ENCODE results near the gene IRF8. TPM values are rescaled to one million over a fixed set of nuclear protein-coding genes. Genes with fewer than 3 reads are reported as not detected.

The IRF8 gene
- total RNA-seq, 1 donor from 2014 or later, result 0.59 TPM

DNA sequence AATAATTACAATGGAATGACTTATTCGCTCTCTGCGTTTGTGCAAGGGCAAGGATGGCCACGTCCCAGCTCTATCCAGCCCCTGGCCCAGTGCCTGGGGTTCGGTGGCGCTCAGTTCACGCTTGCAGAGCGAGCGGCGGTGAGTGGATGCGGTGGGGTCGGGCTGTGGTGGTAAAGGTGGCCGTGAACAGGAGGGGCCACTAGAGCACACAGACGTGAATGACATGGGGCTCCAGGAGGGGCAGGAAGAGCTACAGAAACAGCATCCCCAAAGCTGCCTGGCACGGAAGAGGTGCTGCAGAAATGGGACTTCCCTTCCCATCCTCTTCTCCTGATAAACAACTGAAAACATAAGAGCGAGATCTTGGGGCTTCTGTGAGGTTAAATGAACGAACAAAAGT, 28.4 kb downstream of the IRF8 start:
- no peak overlapping the region for H3K4me2 ChIP-seq (ENCODE audit: low read length)
- H3K36me3 Mint-ChIP-seq (ENCODE audit: low read depth, unreplicated experiment), result no peaks in the 10 kb centered on the region
- H3K79me2 ChIP-seq (ENCODE audit: insufficient read depth, low read length), result no peaks in the 10 kb centered on the region
- FAIRE-seq (no peak), DNase-seq (ENCODE audit: low read depth) (no peak)
- no peak overlapping the region for H3K4me3 ChIP-seq (ENCODE audit: insufficient read depth, low read depth, low read length)
- TF ChIP-seq, protein P1, sequence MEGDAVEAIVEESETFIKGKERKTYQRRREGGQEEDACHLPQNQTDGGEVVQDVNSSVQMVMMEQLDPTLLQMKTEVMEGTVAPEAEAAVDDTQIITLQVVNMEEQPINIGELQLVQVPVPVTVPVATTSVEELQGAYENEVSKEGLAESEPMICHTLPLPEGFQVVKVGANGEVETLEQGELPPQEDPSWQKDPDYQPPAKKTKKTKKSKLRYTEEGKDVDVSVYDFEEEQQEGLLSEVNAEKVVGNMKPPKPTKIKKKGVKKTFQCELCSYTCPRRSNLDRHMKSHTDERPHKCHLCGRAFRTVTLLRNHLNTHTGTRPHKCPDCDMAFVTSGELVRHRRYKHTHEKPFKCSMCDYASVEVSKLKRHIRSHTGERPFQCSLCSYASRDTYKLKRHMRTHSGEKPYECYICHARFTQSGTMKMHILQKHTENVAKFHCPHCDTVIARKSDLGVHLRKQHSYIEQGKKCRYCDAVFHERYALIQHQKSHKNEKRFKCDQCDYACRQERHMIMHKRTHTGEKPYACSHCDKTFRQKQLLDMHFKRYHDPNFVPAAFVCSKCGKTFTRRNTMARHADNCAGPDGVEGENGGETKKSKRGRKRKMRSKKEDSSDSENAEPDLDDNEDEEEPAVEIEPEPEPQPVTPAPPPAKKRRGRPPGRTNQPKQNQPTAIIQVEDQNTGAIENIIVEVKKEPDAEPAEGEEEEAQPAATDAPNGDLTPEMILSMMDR (IDR thresholded peaks at IDR 0.05; ENCODE audit: insufficient read depth, low read depth, low read length), result no peak
- TF ChIP-seq EZH2 (IDR thresholded peaks at IDR 0.05; ENCODE audit: insufficient read depth, low read length), result no peak
- no peaks in the 10 kb centered on the region for H3K36me3 ChIP-seq (ENCODE audit: insufficient read depth, low read length)
- H4K20me1 ChIP-seq (ENCODE audit: insufficient read depth, low read length), result no peaks in the 10 kb centered on the region
- peaks cover 6% of the 10 kb centered on the region for H3K9me3 Mint-ChIP-seq (ENCODE audit: unreplicated experiment)
- peaks cover 26% of the 10 kb centered on the region for H3K27me3 ChIP-seq (ENCODE audit: insufficient read depth, low read length)
- peaks cover 3% of the 10 kb centered on the region for H3K4me1 Mint-ChIP-seq (ENCODE audit: low read depth, unreplicated experiment)
- H3K4me3 Mint-ChIP-seq (ENCODE audit: unreplicated experiment), result no peak overlapping the region
- no peak overlapping the region for H3K9ac ChIP-seq (ENCODE audit: low read length)
- H2AFZ ChIP-seq (ENCODE audit: low read depth, low read length), result no peak overlapping the region
- H3K4me1 ChIP-seq (ENCODE audit: insufficient read depth, low read length), result no peaks in the 10 kb centered on the region
- peaks cover 42% of the 10 kb centered on the region for H3K27me3 Mint-ChIP-seq (ENCODE audit: low read depth, unreplicated experiment)
- H3K27ac ChIP-seq (ENCODE audit: low read depth, low read length), result no peak overlapping the region
- H3K27ac Mint-ChIP-seq (ENCODE audit: unreplicated experiment), result no peak overlapping the region
- H3K9me3 ChIP-seq (ENCODE audit: insufficient read depth, low read depth, low read length), result no peaks in the 10 kb centered on the region

DNA sequence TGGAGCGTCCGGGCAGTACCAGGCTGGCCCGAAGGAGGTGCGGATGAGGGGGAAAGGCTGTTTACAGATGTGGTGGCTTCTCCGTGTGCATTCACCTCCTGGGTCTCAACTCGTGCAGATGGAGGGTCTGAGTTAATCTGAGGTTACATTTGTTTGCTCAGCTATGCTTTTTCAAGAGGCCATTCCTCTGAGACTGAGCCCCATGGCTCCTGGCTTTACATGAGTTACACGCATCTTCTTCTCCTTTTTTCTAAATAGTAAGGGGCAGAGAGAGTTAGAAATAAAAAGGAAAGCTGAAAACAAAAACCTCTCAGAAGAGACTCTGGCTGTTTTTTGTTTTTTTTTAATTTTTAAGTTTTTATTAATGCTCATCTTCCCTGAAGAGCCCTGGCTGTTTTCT, 29.0 kb downstream of the IRF8 start:
- Histone ChIP-seq H3K9me3 (ENCODE audit: insufficient read depth, low read depth, low read length) (no peaks in the 10 kb centered on the region), H3K79me2 (ENCODE audit: insufficient read depth, low read length) (no peaks in the 10 kb centered on the region), H4K20me1 (ENCODE audit: insufficient read depth, low read length) (no peaks in the 10 kb centered on the region), H3K4me1 (ENCODE audit: insufficient read depth, low read length) (no peaks in the 10 kb centered on the region), H3K4me3 (ENCODE audit: insufficient read depth, low read depth, low read length) (no peak overlapping the region), H3K27ac (ENCODE audit: low read depth, low read length) (no peak overlapping the region), H3K9ac (ENCODE audit: low read length) (no peak overlapping the region), H2AFZ (ENCODE audit: low read depth, low read length) (no peak overlapping the region), H3K36me3 (ENCODE audit: insufficient read depth, low read length) (no peaks in the 10 kb centered on the region), H3K27me3 (ENCODE audit: insufficient read depth, low read length) (peaks cover 28% of the 10 kb centered on the region), H3K4me2 (ENCODE audit: low read length) (no peak overlapping the region)
- H3K27me3 Mint-ChIP-seq (ENCODE audit: low read depth, unreplicated experiment), result peaks cover 44% of the 10 kb centered on the region
- TF ChIP-seq EZH2 (IDR thresholded peaks at IDR 0.05; ENCODE audit: insufficient read depth, low read length), result no peak
- TF ChIP-seq, protein P1 (IDR thresholded peaks at IDR 0.05; ENCODE audit: insufficient read depth, low read depth, low read length), result no peak
- no peak for FAIRE-seq
- H3K9me3 Mint-ChIP-seq (ENCODE audit: unreplicated experiment), result peaks cover 6% of the 10 kb centered on the region
- H3K27ac Mint-ChIP-seq (ENCODE audit: unreplicated experiment), result no peak overlapping the region
- DNase-seq (ENCODE audit: low read depth), result no peak
- no peaks in the 10 kb centered on the region for H3K36me3 Mint-ChIP-seq (ENCODE audit: low read depth, unreplicated experiment)
- H3K4me3 Mint-ChIP-seq (ENCODE audit: unreplicated experiment), result no peak overlapping the region
- H3K4me1 Mint-ChIP-seq (ENCODE audit: low read depth, unreplicated experiment), result peaks cover 3% of the 10 kb centered on the region

GRCh38 chr16:85928401-85928820, 29.4 kb downstream of the IRF8 start:
- Histone ChIP-seq H3K27me3 (ENCODE audit: insufficient read depth, low read length) (peaks cover 28% of the 10 kb centered on the region), H3K4me1 (ENCODE audit: insufficient read depth, low read length) (no peaks in the 10 kb centered on the region), H3K4me3 (ENCODE audit: insufficient read depth, low read depth, low read length) (no peak overlapping the region), H3K27ac (ENCODE audit: low read depth, low read length) (no peak overlapping the region), H2AFZ (ENCODE audit: low read depth, low read length) (no peak overlapping the region), H3K9me3 (ENCODE audit: insufficient read depth, low read depth, low read length) (no peaks in the 10 kb centered on the region), H3K36me3 (ENCODE audit: insufficient read depth, low read length) (no peaks in the 10 kb centered on the region), H4K20me1 (ENCODE audit: insufficient read depth, low read length) (no peaks in the 10 kb centered on the region), H3K4me2 (ENCODE audit: low read length) (no peak overlapping the region), H3K9ac (ENCODE audit: low read length) (no peak overlapping the region), H3K79me2 (ENCODE audit: insufficient read depth, low read length) (no peaks in the 10 kb centered on the region)
- H3K4me1 Mint-ChIP-seq (ENCODE audit: low read depth, unreplicated experiment), result peaks cover 3% of the 10 kb centered on the region
- no peak overlapping the region for H3K4me3 Mint-ChIP-seq (ENCODE audit: unreplicated experiment)
- H3K9me3 Mint-ChIP-seq (ENCODE audit: unreplicated experiment), result peaks cover 9% of the 10 kb centered on the region
- no peak overlapping the region for H3K27ac Mint-ChIP-seq (ENCODE audit: unreplicated experiment)
- no peak for TF ChIP-seq EZH2 (IDR thresholded peaks at IDR 0.05; ENCODE audit: insufficient read depth, low read length)
- TF ChIP-seq, protein P1 (IDR thresholded peaks at IDR 0.05; ENCODE audit: insufficient read depth, low read depth, low read length), result no peak
- peaks cover 48% of the 10 kb centered on the region for H3K27me3 Mint-ChIP-seq (ENCODE audit: low read depth, unreplicated experiment)
- no peak for FAIRE-seq
- DNase-seq (ENCODE audit: low read depth), result no peak
- peaks cover under 1% of the 10 kb centered on the region for H3K36me3 Mint-ChIP-seq (ENCODE audit: low read depth, unreplicated experiment)

All from astrocyte (in vitro differentiated cells and primary cell).